H1 (cell line): ENCODE results near the gene ST3GAL3. TPM values are rescaled to one million over a fixed set of nuclear protein-coding genes. Genes with fewer than 3 reads are reported as not detected.

ENCODE experiments used
- CTCF ChIA-PET: fragments of 300-600 bp; sonication (Branson Sonifier 250); formaldehyde crosslinking; loops from one replicate; lab custom pipeline; 2021; ENCODE audit not compliant: partially characterized antibody; lab: Charles Lee
- POLR2A ChIA-PET: fragments of 300-600 bp; sonication (Branson Sonifier 250); formaldehyde crosslinking; loops from one replicate; lab custom pipeline; 2021; ENCODE audit warnings: inconsistent platforms; ENCODE audit not compliant: partially characterized antibody; lab: Charles Lee
- DNase-seq, 2 experiments: peaks; one replicate each; pipeline versions ENCODE4 v3.0.0 to v3.0.0-alpha.2; 2010 to 2022; ENCODE audit warnings: low spot score in 2 of 2, low read depth in 1 of 2, mixed read lengths in 1 of 2
- FAIRE-seq: peaks from 2 replicates; lab custom pipeline; 2011; peaks lifted over from hg19 to GRCh38; lab: Jason Lieb, UNC
- H2AFZ ChIP-seq: 2 replicates; pipeline ENCODE4 v1.8.1; 2012; ENCODE audit warnings: low read length, inconsistent platforms
- H2AK5ac ChIP-seq: 2 replicates; pipeline ENCODE4 v1.6.1; 2013; ENCODE audit warnings: low read depth, low read length
- H2BK120ac ChIP-seq: replicated peaks from 2 replicates; pipeline ENCODE3; 2013; ENCODE audit warnings: low read depth, low read length, inconsistent platforms
- H2BK12ac ChIP-seq: 2 replicates; pipeline ENCODE4 v1.6.1; 2013; ENCODE audit warnings: low read depth, low read length
- H2BK15ac ChIP-seq: 2 replicates; pipeline ENCODE4 v1.6.1; 2013; ENCODE audit warnings: low read length
- H2BK20ac ChIP-seq: 2 replicates; pipeline ENCODE4 v1.6.1; 2013; ENCODE audit warnings: low read length
- H2BK5ac ChIP-seq: 2 replicates; pipeline ENCODE4 v1.6.1; 2013; ENCODE audit warnings: low read depth, low read length
- H3K14ac ChIP-seq: 2 replicates; pipeline ENCODE4 v1.6.1; 2013; ENCODE audit warnings: inconsistent platforms; ENCODE audit not compliant: insufficient read length
- H3K18ac ChIP-seq: 2 replicates; pipeline ENCODE4 v1.6.1; 2013; ENCODE audit warnings: low read length; ENCODE audit errors: extremely low read depth
- H3K23ac ChIP-seq: 2 replicates; pipeline ENCODE4 v1.6.1; 2013; ENCODE audit warnings: inconsistent platforms; ENCODE audit not compliant: insufficient read length
- H3K23me2 ChIP-seq: 2 replicates; pipeline ENCODE4 v1.6.1; 2013; ENCODE audit warnings: low read depth, low read length
- H3K27ac ChIP-seq: 2 replicates; pipeline ENCODE4 v1.6.1; 2011; ENCODE audit warnings: low read depth, low read length, inconsistent platforms
- H3K27me3 ChIP-seq, 4 experiments: replicated peaks in 1 of 4; 1 replicate in 1 of 4; 2 replicates in 3 of 4; pipeline versions ENCODE4 v1.6.1 to v1.8.1; 2011 to 2013; ENCODE audit warnings: low read length in 3 of 4, mild to moderate bottlenecking in 3 of 4, inconsistent platforms in 2 of 4, mixed read lengths in 2 of 4, moderate library complexity in 1 of 4; ENCODE audit not compliant: control insufficient read depth in 3 of 4, insufficient read depth in 3 of 4; ENCODE audit errors: extremely low read depth in 1 of 4
- H3K36me3 ChIP-seq, 4 experiments: 2 replicates each; pipeline versions ENCODE4 v1.6.1 to v1.8.1; 2011 to 2013; ENCODE audit warnings: mild to moderate bottlenecking in 4 of 4, low read length in 3 of 4, moderate library complexity in 2 of 4, control low read depth in 1 of 4, inconsistent platforms in 1 of 4; ENCODE audit not compliant: insufficient read depth in 4 of 4, control insufficient read depth in 2 of 4
- H3K4ac ChIP-seq: replicated peaks from 2 replicates; pipeline ENCODE3; 2013; ENCODE audit warnings: low read length, low read depth, mixed read lengths, inconsistent platforms; ENCODE audit not compliant: insufficient read length
- H3K4me1 ChIP-seq, 4 experiments: replicated peaks in 1 of 4; 1 replicate in 1 of 4; 2 replicates in 3 of 4; pipeline versions ENCODE4 v1.6.1 to v1.8.1; 2011 to 2013; ENCODE audit warnings: low read length in 3 of 4, inconsistent platforms in 2 of 4, mixed read lengths in 1 of 4; ENCODE audit not compliant: insufficient read depth in 4 of 4, control insufficient read depth in 3 of 4
- H3K4me2 ChIP-seq, 2 experiments: 2 replicates each; pipeline versions ENCODE4 v1.6.1 to v1.8.1; 2011 to 2013; ENCODE audit warnings: low read depth in 2 of 2, low read length in 2 of 2, control low read depth in 1 of 2, inconsistent platforms in 1 of 2, mild to moderate bottlenecking in 1 of 2; ENCODE audit not compliant: insufficient read depth in 1 of 2
- H3K4me3 ChIP-seq, 4 experiments: fragments of 200-600, 300-600 bp in 1 of 4; sonication (generic), shearing (Covaris generic), sonication (Bioruptor Twin) in 1 of 4; 2 replicates each; pipeline versions ENCODE4 v1.5.1 to v1.8.1; 2011 to 2016; ENCODE audit warnings: low read length in 4 of 4, low read depth in 3 of 4, control low read depth in 2 of 4, inconsistent platforms in 2 of 4, mild to moderate bottlenecking in 2 of 4, mixed read lengths in 1 of 4, moderate library complexity in 1 of 4; ENCODE audit not compliant: insufficient read depth in 2 of 4; ENCODE audit errors: extremely low read depth in 1 of 4
- H3K56ac ChIP-seq: replicated peaks from 2 replicates; pipeline ENCODE3; 2013; ENCODE audit warnings: low read depth, mild to moderate bottlenecking, mixed read lengths, low read length, inconsistent platforms; ENCODE audit not compliant: insufficient read length
- H3K79me1 ChIP-seq: 2 replicates; pipeline ENCODE4 v1.6.1; 2013; ENCODE audit warnings: low read depth, low read length, control low read depth
- H3K79me2 ChIP-seq, 2 experiments: 2 replicates each; pipeline versions ENCODE4 v1.6.1 to v1.8.1; 2012 to 2013; ENCODE audit warnings: low read length in 2 of 2, mild to moderate bottlenecking in 2 of 2, inconsistent platforms in 1 of 2; ENCODE audit not compliant: insufficient read depth in 2 of 2, control insufficient read depth in 1 of 2
- H3K9ac ChIP-seq, 4 experiments: replicated peaks in 1 of 4; 1 replicate in 1 of 4; 2 replicates in 3 of 4; pipeline versions ENCODE4 v1.6.1 to v1.8.1; 2011 to 2013; ENCODE audit warnings: low read depth in 3 of 4, low read length in 3 of 4, control low read depth in 2 of 4, mild to moderate bottlenecking in 2 of 4, moderate library complexity in 2 of 4, inconsistent platforms in 1 of 4; ENCODE audit errors: extremely low read depth in 1 of 4
- H3K9me3 ChIP-seq, 2 experiments: 2 replicates each; pipeline versions ENCODE4 v1.6.1 to v1.8.1; 2012 to 2013; ENCODE audit warnings: mild to moderate bottlenecking in 2 of 2, moderate library complexity in 2 of 2, control low read depth in 1 of 2, inconsistent platforms in 1 of 2, low read depth in 1 of 2, low read length in 1 of 2, mixed read lengths in 1 of 2; ENCODE audit not compliant: insufficient read depth in 2 of 2
- H4K20me1 ChIP-seq, 2 experiments: replicated peaks in 1 of 2; 2 replicates each; pipeline versions ENCODE3 to v1.8.1; 2011 to 2013; ENCODE audit warnings: inconsistent platforms in 2 of 2, low read length in 2 of 2, mild to moderate bottlenecking in 1 of 2; ENCODE audit not compliant: insufficient read depth in 2 of 2, control insufficient read depth in 1 of 2
- H4K5ac ChIP-seq: 2 replicates; pipeline ENCODE4 v1.6.1; 2013; ENCODE audit warnings: low read length, low read depth, mixed read lengths, inconsistent platforms; ENCODE audit not compliant: insufficient read length
- H4K8ac ChIP-seq: 2 replicates; pipeline ENCODE4 v1.8.0; 2013; ENCODE audit warnings: mild to moderate bottlenecking, moderate library complexity, low read length, inconsistent platforms; ENCODE audit not compliant: insufficient read depth; ENCODE audit errors: extremely low read depth
- H4K91ac ChIP-seq: replicated peaks from 2 replicates; pipeline ENCODE3; 2013; ENCODE audit warnings: low read length, mixed read lengths, inconsistent platforms; ENCODE audit not compliant: insufficient read length
- TBP ChIP-seq: IDR thresholded peaks from 2 replicates; pipeline ENCODE4 v1.6.1; 2011; ENCODE audit warnings: low read depth, low read length, improper control_type of control experiment
- TEAD4 ChIP-seq: IDR thresholded peaks from 2 replicates; pipeline ENCODE4 v1.6.1; 2012; ENCODE audit warnings: low read depth, low read length, inconsistent platforms, mixed read lengths
- WGBS, 2 experiments: shearing (Covaris generic) in 1 of 2; methylation state at CpG; one replicate each; pipeline versions ENCODE4 v1.1.6 to v1.1.7; 2013 to 2015; ENCODE audit warnings: low lambda C conversion rate in 2 of 2, mixed read lengths in 2 of 2, inconsistent platforms in 1 of 2, low coverage in 1 of 2, missing lambda C conversion rate in 1 of 2; ENCODE audit not compliant: insufficient replicate concordance in 2 of 2, insufficient coverage in 1 of 2, insufficient read length in 1 of 2; ENCODE audit errors: extremely low coverage in 1 of 2, missing lambda C conversion rate in 1 of 2; 5-methylcytosine and 5-hydroxymethylcytosine counted together
- polyA plus RNA-seq, 7 experiments: library from polyadenylated mRNA; depleted of rRNA in 3 of 7; stranded (reverse) in 5 of 7; unstranded in 2 of 7; fragments of >200 nt in 5 of 7; fragments of 200-250 nt in 2 of 7; gene quantifications; 1 replicate in 5 of 7; 2 replicates in 1 of 7; 4 replicates in 1 of 7; pipeline versions ENCODE4 v1.2.1 to v1.2.3, GENCODE V29; 2011 to 2013; ENCODE audit warnings: missing spikeins in 2 of 7, mixed read lengths in 2 of 7
- total RNA-seq: library from RNA; stranded (reverse); fragmentation: NEBNext Ultra II Directional; extraction: Animal tissue kit (Norgen Biotek cat#: 25700); gene quantifications from 2 replicates; pipeline ENCODE4 v1.2.1, GENCODE V29; 2021

Gene ST3GAL3
- total and polyA plus RNA-seq, 2 of the 8 experiments (the other 6 are each of a cell fraction or from before 2014, with no cell fraction given): 6.8 to 7.0 TPM

DNA sequence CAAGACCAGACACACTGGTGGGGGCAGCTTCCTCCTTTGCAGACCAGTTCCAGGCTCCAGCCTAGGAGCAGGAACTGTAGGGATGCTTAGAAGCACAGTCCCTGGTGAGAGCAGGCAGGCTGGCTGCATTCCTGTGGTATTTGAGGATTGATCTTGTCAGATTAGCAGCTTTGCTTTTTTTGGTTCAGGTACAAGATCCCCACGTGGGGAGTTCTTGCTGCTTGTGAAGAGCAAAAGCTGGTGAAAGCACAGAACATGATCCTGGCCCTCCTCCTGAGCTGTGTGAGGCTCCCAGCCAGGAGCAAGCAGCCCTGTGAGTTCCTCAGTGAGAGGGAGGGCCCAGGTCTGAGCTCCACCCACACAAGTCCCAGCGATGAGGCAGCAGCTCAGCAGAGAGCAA lies 151.0 kb downstream of the ST3GAL3 start:
- POLR2A ChIA-PET: interaction anchor here (0.9 to 1.2 kb wide), 3 partner anchors 24 to 77 kb away, joined by 3 to 5 read pairs (median 3); no protein-coding TSS in a partner anchor
- Histone ChIP-seq H3K79me1 (no peaks in the 10 kb centered on the region), H2BK5ac (peak overlapping the region; percentile 28), H3K4ac (no peak overlapping the region), H3K9ac (no peak overlapping the region), H3K4me3 (no peak overlapping the region; a peak in 1 of 8 replicates), H3K27me3 (no peaks in the 10 kb centered on the region), H2BK15ac (0 out of 2 replicates have a peak overlapping the region, but pooled peaks have one; percentile 13), H3K4me1 (peaks cover 0 to 12% (median 8%) of the 10 kb centered on the region in 4 experiments; a peak in 6 of 7 replicates), H3K23me2 (no peaks in the 10 kb centered on the region), H3K36me3 (no peaks in the 10 kb centered on the region), H2BK12ac (peak overlapping the region; percentile 13; the same call in 1 of the 2 replicates), H3K27ac (0 out of 2 replicates have a peak overlapping the region, but pooled peaks have one; percentile 11), H2AFZ (no peak overlapping the region), H3K23ac (no peak overlapping the region), H4K20me1 (no peaks in the 10 kb centered on the region), H4K5ac (no peak overlapping the region), H4K8ac (no peak overlapping the region), H2AK5ac (no peak overlapping the region), H3K79me2 (no peaks in the 10 kb centered on the region), H3K56ac (no peak overlapping the region), H3K14ac (no peak overlapping the region), H2BK120ac (no peak overlapping the region), H3K4me2 (peak overlapping the region in 1 of 2 experiments; percentile 9; a peak in 2 of 4 replicates), H3K18ac (no peak overlapping the region), H3K9me3 (no peaks in the 10 kb centered on the region), H2BK20ac (no peak overlapping the region), H4K91ac (no peak overlapping the region)
- WGBS, 2 experiments: 27% methylated on average over 2 of the region's 2 CpGs; no CpG with 5 or more reads in 1 of the 2 experiments
- CTCF ChIA-PET: interaction anchor here (0.6 to 1.7 kb wide), 7 partner anchors 11 to 1928 kb away, joined by 3 to 11 read pairs (median 3); no protein-coding TSS in a partner anchor
- DNase-seq (peak in 1 of 2 experiments; percentile 57), FAIRE-seq (no peak)
- TF ChIP-seq TBP (0 out of 2 replicates have a peak, but pooled peaks have one; percentile 24), TEAD4 (peak; percentile 46; the same call in 1 of the 2 replicates)
